Hepatocyte (in vitro differentiated cells): ENCODE results near the gene GPC5. TPM values are rescaled to one million over a fixed set of nuclear protein-coding genes. Genes with fewer than 3 reads are reported as not detected.

ENCODE experiments used
- DNase-seq: peaks from one replicate; pipeline ENCODE4 v3.0.0-alpha.2; 2016; ENCODE audit warnings: low spot score
- H2AFZ ChIP-seq: fragments of 200-600 bp; sonication (generic); 2 replicates; pipeline ENCODE4 v1.6.0; 2016; ENCODE audit warnings: antibody characterized with exemption, mild to moderate bottlenecking
- H3K27ac ChIP-seq: fragments of 200-600 bp; sonication (generic); 2 replicates; pipeline ENCODE4 v1.5.1; 2016; ENCODE audit warnings: mild to moderate bottlenecking
- H3K27me3 ChIP-seq: fragments of 200-600 bp; sonication (generic); 2 replicates; pipeline ENCODE4 v1.6.1; 2016
- H3K36me3 ChIP-seq: fragments of 200-600 bp; sonication (generic); replicated peaks from 2 replicates; pipeline ENCODE4 v1.5.1; 2016; ENCODE audit warnings: low read depth; ENCODE audit not compliant: insufficient read depth
- H3K4me1 ChIP-seq: fragments of 200-600 bp; sonication (generic); 2 replicates; pipeline ENCODE4 v1.5.1; 2016; ENCODE audit warnings: mild to moderate bottlenecking, moderate library complexity; ENCODE audit not compliant: insufficient read depth
- H3K4me2 ChIP-seq: fragments of 200-600 bp; sonication (generic); 2 replicates; pipeline ENCODE4 v1.6.0; 2016
- H3K4me3 ChIP-seq: fragments of 200-600 bp; sonication (generic); 2 replicates; pipeline ENCODE4 v1.5.1; 2016; ENCODE audit warnings: mild to moderate bottlenecking
- H3K79me2 ChIP-seq: fragments of 200-600 bp; sonication (generic); 2 replicates; pipeline ENCODE4 v1.6.0; 2017; ENCODE audit warnings: mild to moderate bottlenecking
- H3K9me2 ChIP-seq: fragments of 200-600 bp; sonication (generic); replicated peaks from 2 replicates; pipeline ENCODE4 v1.6.0; 2017; ENCODE audit warnings: mild to moderate bottlenecking; ENCODE audit not compliant: insufficient read depth
- H3K9me3 ChIP-seq: fragments of 200-600 bp; sonication (generic); 2 replicates; pipeline ENCODE4 v1.5.1; 2016; ENCODE audit warnings: low read depth, mild to moderate bottlenecking
- H4K20me1 ChIP-seq: fragments of 200-600 bp; sonication (generic); 2 replicates; pipeline ENCODE4 v1.6.0; 2016; ENCODE audit warnings: mild to moderate bottlenecking; ENCODE audit not compliant: insufficient read depth, poor library complexity, severe bottlenecking
- EZH2 ChIP-seq: fragments of 200-600 bp; sonication (generic); IDR thresholded peaks from 2 replicates; pipeline ENCODE4 v1.6.1; 2016; ENCODE audit warnings: antibody characterized with exemption, mild to moderate bottlenecking, borderline replicate concordance
- EZH2phosphoT487 ChIP-seq: fragments of 200-600 bp; sonication (generic); IDR thresholded peaks from one replicate; pipeline ENCODE4 v1.6.1; 2018; ENCODE audit warnings: antibody characterized with exemption, mild to moderate bottlenecking, low read depth, moderate library complexity; ENCODE audit not compliant: unreplicated experiment, severe bottlenecking
- WGBS: methylation state at CpG from one replicate; pipeline ENCODE4 v1.1.6; 2016; ENCODE audit warnings: low lambda C conversion rate; ENCODE audit errors: missing lambda C conversion rate; 5-methylcytosine and 5-hydroxymethylcytosine counted together
- polyA plus RNA-seq: library from polyadenylated mRNA; unstranded; fragments of >200 nt; fragmentation: Nextera tagmentation; extraction: Ambion mirVana; gene quantifications from 2 replicates; pipeline ENCODE4 v1.2.1, GENCODE V29; 2016
- total RNA-seq: library from RNA; depleted of rRNA; stranded (reverse); fragments of >200 nt; gene quantifications from 2 replicates; pipeline ENCODE4 v1.2.3, GENCODE V29; 2014
- TF ChIP-seq, protein P1 (sequence below): fragments of 200-600 bp; sonication (generic); IDR thresholded peaks from 2 replicates; pipeline ENCODE4 v1.5.1; 2016; ENCODE audit warnings: antibody characterized with exemption, mild to moderate bottlenecking; ENCODE audit not compliant: poor library complexity

Gene GPC5
- total and polyA plus RNA-seq, 2 experiments from 2014 or later: 3.9 to 5.4 TPM

DNA sequence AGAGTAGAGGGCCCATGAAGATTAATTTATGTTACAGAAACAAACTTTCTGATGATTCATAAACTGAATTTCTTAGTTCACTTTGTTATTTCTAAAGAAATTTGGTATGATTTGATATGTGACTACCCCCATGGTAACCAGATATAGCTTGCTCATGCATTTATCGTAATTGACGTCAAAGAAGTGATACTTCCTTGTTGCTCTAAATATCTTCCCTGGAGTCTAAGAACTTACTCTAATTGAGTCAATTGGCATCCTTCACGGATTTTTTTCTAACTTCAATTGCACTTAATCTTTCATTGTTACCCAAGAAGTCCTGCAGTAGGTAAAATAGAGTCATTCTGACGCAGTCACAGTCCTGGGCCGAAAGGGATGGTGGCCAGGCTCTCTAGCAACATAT lies 240.9 kb downstream of the GPC5 start:
- Histone ChIP-seq H3K27me3 (no peaks in the 10 kb centered on the region), H3K79me2 (no peaks in the 10 kb centered on the region), H3K36me3 (no peaks in the 10 kb centered on the region), H2AFZ (no peak overlapping the region), H3K4me1 (no peaks in the 10 kb centered on the region), H3K9me3 (no peaks in the 10 kb centered on the region), H3K27ac (no peak overlapping the region), H4K20me1 (no peaks in the 10 kb centered on the region), H3K9me2 (no peaks in the 10 kb centered on the region), H3K4me2 (no peak overlapping the region), H3K4me3 (no peak overlapping the region)
- no peak for DNase-seq
- TF ChIP-seq EZH2 (no peak), EZH2phosphoT487 (no peak)
- TF ChIP-seq, protein P1, sequence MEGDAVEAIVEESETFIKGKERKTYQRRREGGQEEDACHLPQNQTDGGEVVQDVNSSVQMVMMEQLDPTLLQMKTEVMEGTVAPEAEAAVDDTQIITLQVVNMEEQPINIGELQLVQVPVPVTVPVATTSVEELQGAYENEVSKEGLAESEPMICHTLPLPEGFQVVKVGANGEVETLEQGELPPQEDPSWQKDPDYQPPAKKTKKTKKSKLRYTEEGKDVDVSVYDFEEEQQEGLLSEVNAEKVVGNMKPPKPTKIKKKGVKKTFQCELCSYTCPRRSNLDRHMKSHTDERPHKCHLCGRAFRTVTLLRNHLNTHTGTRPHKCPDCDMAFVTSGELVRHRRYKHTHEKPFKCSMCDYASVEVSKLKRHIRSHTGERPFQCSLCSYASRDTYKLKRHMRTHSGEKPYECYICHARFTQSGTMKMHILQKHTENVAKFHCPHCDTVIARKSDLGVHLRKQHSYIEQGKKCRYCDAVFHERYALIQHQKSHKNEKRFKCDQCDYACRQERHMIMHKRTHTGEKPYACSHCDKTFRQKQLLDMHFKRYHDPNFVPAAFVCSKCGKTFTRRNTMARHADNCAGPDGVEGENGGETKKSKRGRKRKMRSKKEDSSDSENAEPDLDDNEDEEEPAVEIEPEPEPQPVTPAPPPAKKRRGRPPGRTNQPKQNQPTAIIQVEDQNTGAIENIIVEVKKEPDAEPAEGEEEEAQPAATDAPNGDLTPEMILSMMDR: no peak
- WGBS: 95% methylated on average over 5 of the region's 5 CpGs

DNA sequence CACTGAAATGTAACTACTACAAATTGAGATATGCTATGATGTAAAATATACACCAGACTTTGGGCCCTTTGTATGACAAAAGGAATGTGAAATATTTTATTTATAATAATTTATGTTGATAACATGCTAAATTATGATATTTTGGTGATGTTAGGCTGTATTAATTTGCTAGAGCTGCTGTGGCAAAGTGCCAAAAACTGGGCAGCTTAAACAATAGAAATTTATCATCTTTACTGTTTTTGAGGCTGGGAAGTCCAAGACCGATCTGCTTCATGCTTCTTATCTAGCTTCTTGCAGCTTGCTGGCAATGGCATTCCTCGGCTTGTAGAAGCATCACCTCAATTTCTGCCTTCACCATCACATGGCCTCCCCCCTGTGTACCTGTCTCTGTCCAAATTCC lies 245.0 kb downstream of the GPC5 start:
- Histone ChIP-seq H4K20me1 (no peaks in the 10 kb centered on the region), H3K9me3 (no peaks in the 10 kb centered on the region), H3K27ac (no peak overlapping the region), H3K36me3 (no peaks in the 10 kb centered on the region), H3K4me3 (no peak overlapping the region), H3K4me1 (no peaks in the 10 kb centered on the region), H3K9me2 (no peaks in the 10 kb centered on the region), H2AFZ (no peak overlapping the region), H3K27me3 (no peaks in the 10 kb centered on the region), H3K79me2 (no peaks in the 10 kb centered on the region), H3K4me2 (no peak overlapping the region)
- DNase-seq: no peak
- TF ChIP-seq EZH2 (no peak), EZH2phosphoT487 (no peak)
- TF ChIP-seq, protein P1: no peak
- WGBS: 92% methylated on average over 2 of the region's 2 CpGs

DNA sequence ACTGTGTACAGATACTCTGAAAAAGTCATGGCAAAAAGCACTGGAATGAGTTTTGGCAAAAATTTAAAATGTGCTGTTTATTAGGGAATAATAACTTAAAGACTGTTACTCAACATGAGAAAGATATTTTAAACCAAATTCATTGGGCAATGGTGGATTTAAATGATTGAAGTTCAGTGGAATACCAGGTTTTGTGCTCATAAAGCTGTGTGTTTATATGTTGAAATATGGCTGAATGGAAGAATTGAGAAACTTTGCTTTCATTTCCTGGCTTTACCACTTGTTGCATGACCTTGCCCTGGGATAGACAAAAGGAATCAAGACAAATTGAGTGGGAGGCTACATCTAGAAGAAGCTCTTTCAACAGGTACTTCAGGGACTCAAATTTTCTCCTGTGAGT lies 246.4 kb downstream of the GPC5 start:
- DNase-seq: no peak
- no peaks in the 10 kb centered on the region for H4K20me1 ChIP-seq
- H3K27me3 ChIP-seq: no peaks in the 10 kb centered on the region
- no peaks in the 10 kb centered on the region for H3K79me2 ChIP-seq
- H2AFZ ChIP-seq: no peak overlapping the region
- TF ChIP-seq, protein P1: no peak
- TF ChIP-seq EZH2phosphoT487 (no peak), EZH2 (no peak)
- no peak overlapping the region for H3K4me2 ChIP-seq
- no peaks in the 10 kb centered on the region for H3K9me2 ChIP-seq
- no peaks in the 10 kb centered on the region for H3K36me3 ChIP-seq
- H3K4me3 ChIP-seq: no peak overlapping the region
- H3K4me1 ChIP-seq: no peaks in the 10 kb centered on the region
- no peaks in the 10 kb centered on the region for H3K9me3 ChIP-seq
- no peak overlapping the region for H3K27ac ChIP-seq

DNA sequence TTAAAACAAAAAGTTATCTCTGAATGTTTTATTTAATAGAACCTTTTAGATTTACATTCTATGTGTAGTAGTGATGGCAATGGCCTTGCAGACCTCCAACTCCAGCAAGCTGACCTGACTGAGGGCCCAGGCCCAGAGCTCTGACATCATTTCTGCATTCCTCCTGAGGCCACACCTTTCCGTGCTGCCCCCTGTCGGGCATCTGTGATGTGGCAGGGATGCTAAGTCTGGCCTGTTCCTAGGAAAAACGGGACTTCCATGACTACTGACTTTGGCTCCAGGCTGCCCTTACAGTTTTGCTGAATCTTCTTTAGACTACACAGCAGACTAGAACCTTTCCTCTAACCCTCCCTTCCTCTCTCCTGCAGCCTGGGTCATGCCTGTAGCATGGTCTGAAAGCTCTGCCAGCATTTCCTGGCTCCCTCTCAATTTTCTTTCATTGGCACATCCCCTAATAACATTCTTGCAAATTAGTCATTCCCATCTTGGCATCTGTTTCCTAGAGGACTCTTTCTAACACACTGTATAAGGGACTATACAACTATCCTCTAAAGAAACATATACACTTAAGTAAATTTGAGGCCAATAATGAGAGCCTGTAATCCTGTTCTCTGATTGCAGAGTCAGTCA lies 249.1 kb downstream of the GPC5 start:
- peak; percentile 13 for DNase-seq
- H3K4me3 ChIP-seq: no peak overlapping the region
- no peaks in the 10 kb centered on the region for H3K79me2 ChIP-seq

More for the DNA sequence above, 249.1 kb downstream of the GPC5 start:
- Histone ChIP-seq H3K4me1 (no peaks in the 10 kb centered on the region), H3K4me2 (no peak overlapping the region), H3K27ac (no peak overlapping the region), H3K36me3 (no peaks in the 10 kb centered on the region), H3K9me3 (no peaks in the 10 kb centered on the region), H4K20me1 (no peaks in the 10 kb centered on the region), H3K9me2 (no peaks in the 10 kb centered on the region), H2AFZ (no peak overlapping the region), H3K27me3 (no peaks in the 10 kb centered on the region)
- 40% methylated on average over 3 of the region's 3 CpGs for WGBS
- TF ChIP-seq, protein P1: peak; percentile 44
- TF ChIP-seq EZH2phosphoT487: no peak
